T-cell (primary cell): ENCODE results near the gene PARS2. TPM values are rescaled to one million over a fixed set of nuclear protein-coding genes. Genes with fewer than 3 reads are reported as not detected.

Source experiments
- ATAC-seq, 4 experiments: fragments of 200-7000 bp in 3 of 4; fragments of 150-1000 bp in 1 of 4; cut with Tn5 transposase; replicated peaks in 1 of 4; 1 replicate in 3 of 4; 2 replicates in 1 of 4; pipeline ENCODE4 v1.10.0; 2021; ENCODE audit warnings: moderate library complexity in 3 of 4, mild to moderate bottlenecking in 2 of 4, moderate number of reproducible peaks in 1 of 4
- CTCF ChIA-PET, 2 donors: fragments of 300-600 bp; sonication (Branson Sonifier 250); formaldehyde crosslinking; loops; one replicate each; lab custom pipeline; 2022; ENCODE audit warnings: antibody characterized with exemption in 2 of 2; lab: Charles Lee
- POLR2A ChIA-PET, 2 donors: fragments of 300-600 bp; sonication (Branson Sonifier 250); formaldehyde crosslinking; loops; one replicate each; lab custom pipeline; 2022; ENCODE audit warnings: antibody characterized with exemption in 2 of 2; lab: Charles Lee
- DNase-seq, 35 experiments: peaks; one replicate each; pipeline versions ENCODE4 v3.0.0 to v3.0.0-alpha.2; 2013 to 2023
- H3K27ac ChIP-seq: one replicate; pipeline ENCODE4 v1.5.1; 2013; ENCODE audit warnings: low read length
- H3K27me3 ChIP-seq, 2 experiments: replicated peaks in 1 of 2; 1 replicate in 1 of 2; 2 replicates in 1 of 2; pipeline versions ENCODE4 v1.6.1 to v1.7.0; 2013; ENCODE audit warnings: low read length in 1 of 2, mixed read lengths in 1 of 2; ENCODE audit not compliant: control insufficient read depth in 2 of 2, insufficient read depth in 2 of 2; ENCODE audit errors: extremely low read depth in 1 of 2
- H3K36me3 ChIP-seq, 2 donors: 1 replicate in 1 of 2; 2 replicates in 1 of 2; pipeline versions ENCODE4 v1.6.1 to v1.7.0; 2013; ENCODE audit warnings: low read length in 1 of 2; ENCODE audit not compliant: control insufficient read depth in 2 of 2, insufficient read depth in 1 of 2; ENCODE audit errors: extremely low read depth in 1 of 2
- H3K4me1 ChIP-seq, 2 experiments: 1 replicate in 1 of 2; 2 replicates in 1 of 2; pipeline versions ENCODE4 v1.6.1 to v1.7.0; 2013; ENCODE audit warnings: low read length in 2 of 2, mixed read lengths in 1 of 2; ENCODE audit not compliant: insufficient read depth in 2 of 2, control insufficient read depth in 1 of 2; ENCODE audit errors: extremely low read depth in 1 of 2
- H3K4me3 ChIP-seq, 2 donors: 1 replicate in 1 of 2; 2 replicates in 1 of 2; pipeline versions ENCODE4 v1.5.1 to v1.7.0; 2013; ENCODE audit warnings: mild to moderate bottlenecking in 2 of 2, low read length in 1 of 2, moderate library complexity in 1 of 2; ENCODE audit not compliant: control insufficient read depth in 1 of 2; ENCODE audit errors: extremely low read depth in 1 of 2
- H3K9me3 ChIP-seq: 2 replicates; pipeline ENCODE4 v1.7.0; 2013
- H3K27ac Mint-ChIP-seq, 2 donors: one replicate each; pipeline ENCODE4 v1.8.0; 2020 to 2021; ENCODE audit warnings: mild to moderate bottlenecking in 2 of 2, mixed read lengths in 2 of 2
- H3K27me3 Mint-ChIP-seq, 2 donors: one replicate each; pipeline ENCODE4 v1.8.0; 2021 to 2022; ENCODE audit warnings: mixed read lengths in 2 of 2
- H3K36me3 Mint-ChIP-seq: one replicate; pipeline ENCODE4 v1.8.0; 2021; ENCODE audit warnings: mixed read lengths
- H3K4me1 Mint-ChIP-seq, 3 donors: one replicate each; pipeline ENCODE4 v1.8.0; 2020 to 2022; ENCODE audit warnings: mixed read lengths in 3 of 3, mild to moderate bottlenecking in 1 of 3
- H3K4me3 Mint-ChIP-seq, 3 donors: one replicate each; pipeline ENCODE4 v1.8.0; 2020 to 2022; ENCODE audit warnings: mild to moderate bottlenecking in 3 of 3, mixed read lengths in 3 of 3, moderate library complexity in 3 of 3
- H3K9me3 Mint-ChIP-seq, 3 donors: one replicate each; pipeline ENCODE4 v1.8.0; 2020 to 2022; ENCODE audit warnings: mixed read lengths in 3 of 3
- WGBS: methylation state at CpG from one replicate; pipeline ENCODE4 v1.1.5; 2013; ENCODE audit warnings: missing lambda C conversion rate; ENCODE audit not compliant: insufficient coverage; 5-methylcytosine and 5-hydroxymethylcytosine counted together
- total RNA-seq, 35 experiments: library from RNA in 6 of 35; stranded (reverse) in 6 of 35; fragments of 120-200 nt in 1 of 35; gene quantifications; one replicate each; pipeline versions ENCODE4 v1.2.1 to v1.2.4 and lab custom pipeline; 2013 to 2026

PARS2 gene
- total RNA-seq, 5 donors from 2014 or later (not counting 1 experiment from before 2014, with no cell fraction given), result 0.68 to 6.6 (median 6.0) TPM

GRCh38 chr1:54795841-54796468 is 31.6 kb upstream of the PARS2 start:
- no peaks in the 10 kb centered on the region for H3K27me3 ChIP-seq
- Mint-ChIP-seq H3K9me3 (peaks cover 0 to 2% (median 0%) of the 10 kb centered on the region in 3 donors), H3K4me1 (peaks cover 45 to 56% (median 47%) of the 10 kb centered on the region in 3 donors), H3K36me3 (peaks cover 34% of the 10 kb centered on the region), H3K27ac (no peak overlapping the region), H3K27me3 (no peaks in the 10 kb centered on the region), H3K4me3 (no peak overlapping the region)
- CTCF ChIA-PET, result interaction anchor here in 1 of 2 donors (0.6 kb wide), 1 partner anchor 490 kb away, joined by 3 read pairs; no protein-coding TSS in a partner anchor
- peaks cover 3 to 34% of the 10 kb centered on the region in 2 donors for H3K36me3 ChIP-seq
- no peaks in the 10 kb centered on the region for H3K9me3 ChIP-seq
- WGBS, result 95% methylated on average over 13 of the region's 18 CpGs
- ATAC-seq (no peak), DNase-seq (no peak)
- H3K4me3 ChIP-seq, result no peak overlapping the region
- H3K4me1 ChIP-seq, result peaks cover 7 to 34% of the 10 kb centered on the region in 2 experiments
- POLR2A ChIA-PET, result no interaction called here
- H3K27ac ChIP-seq, result no peak overlapping the region

GRCh38 chr1:54795356-54795665 is 31.0 kb upstream of the PARS2 start:
- Mint-ChIP-seq H3K4me3 (no peak overlapping the region), H3K27me3 (no peaks in the 10 kb centered on the region), H3K9me3 (peaks cover 0 to 2% (median 0%) of the 10 kb centered on the region in 3 donors), H3K4me1 (peaks cover 45 to 55% (median 47%) of the 10 kb centered on the region in 3 donors), H3K27ac (peak overlapping the region in 1 of 2 donors; percentile 68), H3K36me3 (peaks cover 34% of the 10 kb centered on the region)
- DNase-seq (no peak), ATAC-seq (no peak)
- H3K4me3 ChIP-seq, result no peak overlapping the region
- H3K4me1 ChIP-seq, result peaks cover 7 to 32% of the 10 kb centered on the region in 2 experiments
- ChIA-PET POLR2A (no interaction called here), CTCF (interaction anchor here in 1 of 2 donors (0.5 kb wide), 1 partner anchor 389 kb away, joined by 4 read pairs; the partner anchor contains the start of gene SSBP3)
- H3K36me3 ChIP-seq, result peaks cover 3 to 36% of the 10 kb centered on the region in 2 donors
- WGBS, result 100% methylated on average over 1 of the region's 4 CpGs
- H3K27me3 ChIP-seq, result no peaks in the 10 kb centered on the region
- no peaks in the 10 kb centered on the region for H3K9me3 ChIP-seq
- no peak overlapping the region for H3K27ac ChIP-seq

GRCh38 chr1:54794451-54795355 is 30.4 kb upstream of the PARS2 start:
- Mint-ChIP-seq H3K27me3 (no peaks in the 10 kb centered on the region), H3K9me3 (peaks cover 0 to 2% (median 0%) of the 10 kb centered on the region in 3 donors), H3K4me3 (no peak overlapping the region), H3K36me3 (peaks cover 35% of the 10 kb centered on the region), H3K4me1 (peaks cover 39 to 49% (median 41%) of the 10 kb centered on the region in 3 donors), H3K27ac (peak overlapping the region; percentile 21 to 25)
- Histone ChIP-seq H3K27ac (no peak overlapping the region), H3K27me3 (no peaks in the 10 kb centered on the region), H3K9me3 (no peaks in the 10 kb centered on the region), H3K36me3 (peaks cover 3 to 40% of the 10 kb centered on the region in 2 donors), H3K4me3 (no peak overlapping the region), H3K4me1 (peaks cover 6 to 26% of the 10 kb centered on the region in 2 experiments)
- DNase-seq (no peak), ATAC-seq (no peak)
- POLR2A ChIA-PET, result no interaction called here
- CTCF ChIA-PET, result interaction anchor here in 1 of 2 donors (0.5 kb wide), 1 partner anchor 389 kb away, joined by 4 read pairs; the partner anchor contains the start of gene SSBP3
- WGBS, result 68% methylated on average over 3 of the region's 4 CpGs

- WGBS, result no CpG with 5 or more reads among the region's 7 CpGs
- H3K9me3 Mint-ChIP-seq, result peaks cover 0 to 2% (median 0%) of the 10 kb centered on the region in 3 donors
- peaks cover 3 to 42% of the 10 kb centered on the region in 2 donors for H3K36me3 ChIP-seq
- H3K27ac ChIP-seq, result no peak overlapping the region
- no peak overlapping the region for H3K4me3 Mint-ChIP-seq
- H3K4me3 ChIP-seq, result no peak overlapping the region
- ChIA-PET CTCF (interaction anchor here in 1 of 2 donors (1.8 kb wide), 1 partner anchor 9 kb away, joined by 8 read pairs; the partner anchor contains the start of gene TTC22), POLR2A (no interaction called here)
- no peak for ATAC-seq
- DNase-seq, result no peak
- H3K4me1 Mint-ChIP-seq, result peaks cover 19 to 30% (median 22%) of the 10 kb centered on the region in 3 donors
- no peaks in the 10 kb centered on the region for H3K27me3 ChIP-seq
- H3K4me1 ChIP-seq, result peaks cover 0 to 10% of the 10 kb centered on the region in 2 experiments
- no peaks in the 10 kb centered on the region for H3K27me3 Mint-ChIP-seq
- peaks cover 38% of the 10 kb centered on the region for H3K36me3 Mint-ChIP-seq
- no peak overlapping the region for H3K27ac Mint-ChIP-seq
- no peaks in the 10 kb centered on the region for H3K9me3 ChIP-seq
These were observed 28.5 kb upstream of the PARS2 start for GRCh38 chr1:54792686-54793282.

GRCh38 chr1:54791880-54792522 is 27.7 kb upstream of the PARS2 start:
- POLR2A ChIA-PET, result no interaction called here

More at GRCh38 chr1:54791880-54792522, 27.7 kb upstream of the PARS2 start:
- H3K4me1 Mint-ChIP-seq, result peaks cover 13 to 24% (median 17%) of the 10 kb centered on the region in 3 donors
- H3K36me3 Mint-ChIP-seq, result peaks cover 42% of the 10 kb centered on the region
- peaks cover 0 to 8% of the 10 kb centered on the region in 2 experiments for H3K4me1 ChIP-seq
- peaks cover 4 to 50% of the 10 kb centered on the region in 2 donors for H3K36me3 ChIP-seq
- peaks cover 0 to 2% (median 0%) of the 10 kb centered on the region in 3 donors for H3K9me3 Mint-ChIP-seq
- no peaks in the 10 kb centered on the region for H3K9me3 ChIP-seq
- no peaks in the 10 kb centered on the region for H3K27me3 Mint-ChIP-seq
- H3K27ac ChIP-seq, result no peak overlapping the region
- H3K4me3 ChIP-seq, result no peak overlapping the region
- no peak overlapping the region for H3K4me3 Mint-ChIP-seq
- DNase-seq (peak in 10 of 35 experiments; percentile 14 to 44 (median 18)), ATAC-seq (no peak)
- H3K27ac Mint-ChIP-seq, result no peak overlapping the region
- 100% methylated on average over 9 of the region's 13 CpGs for WGBS
- CTCF ChIA-PET, result interaction anchor here in 1 of 2 donors (1.8 kb wide), 1 partner anchor 9 kb away, joined by 8 read pairs; the partner anchor contains the start of gene TTC22
- H3K27me3 ChIP-seq, result no peaks in the 10 kb centered on the region
